Prostate gland (tissue), 2 donors: Measurements from ENCODE around the gene RNF213. TPM values are rescaled to one million over a fixed set of nuclear protein-coding genes. Genes with fewer than 3 reads are reported as not detected.
"Not testable (repeated sequence)": the region's sequence is repeated elsewhere in the genome, so short reads cannot be mapped to it uniquely, and the experiment has no call there.

Experiments used
- DNase-seq: peaks from one replicate; pipeline ENCODE4 v3.0.0-alpha.2; 2019; ENCODE audit warnings: low spot score
- H3K27ac ChIP-seq, 2 donors: fragments of 200-600 bp; sonication (generic); 2 replicates each; pipeline ENCODE4 v1.5.1; 2017 to 2019
- H3K27me3 ChIP-seq: fragments of 200-600 bp; sonication (generic); replicated peaks from 2 replicates; pipeline ENCODE4 v1.5.1; 2019; ENCODE audit not compliant: insufficient read depth
- H3K36me3 ChIP-seq, 2 donors: fragments of 200-600 bp; sonication (generic); 1 replicate in 1 of 2; 2 replicates in 1 of 2; pipeline versions ENCODE4 v1.5.1 to v1.8.1; 2017 to 2019
- H3K4me1 ChIP-seq: fragments of 200-600 bp; sonication (generic); replicated peaks from 2 replicates; pipeline ENCODE4 v1.5.1; 2019
- H3K4me3 ChIP-seq, 2 donors: fragments of 200-600 bp; sonication (generic); 2 replicates each; pipeline ENCODE4 v1.5.1; 2017 to 2019
- H3K9me3 ChIP-seq: fragments of 200-600 bp; sonication (generic); 2 replicates; pipeline ENCODE4 v1.5.1; 2017
- POLR2A ChIP-seq: fragments of 450-650 bp; IDR thresholded peaks from one replicate; pipeline ENCODE4 v1.6.1; 2016; ENCODE audit warnings: antibody characterized with exemption, mild to moderate bottlenecking
- POLR2AphosphoS5 ChIP-seq: sonication (generic); formaldehyde crosslinking; IDR thresholded peaks from one replicate; pipeline ENCODE4 v1.6.1; 2017; ENCODE audit warnings: antibody characterized with exemption
- WGBS: methylation state at CpG from one replicate; pipeline ENCODE4 v1.1.5; 2018; 5-methylcytosine and 5-hydroxymethylcytosine counted together
- intact Hi-C: fragments of 100-400 bp; cut with DNase I; formaldehyde crosslinking; loops from one replicate; pipeline ENCODE4 v1.14.2; 2022
- total RNA-seq, 2 donors: library from RNA; depleted of rRNA; stranded (reverse); fragments of >200 nt; gene quantifications; one replicate each; pipeline ENCODE4 v1.1.0, GENCODE V29; 2016
- TF ChIP-seq, protein P1 (sequence below), 4 experiments: fragments of 200-600 bp in 2 of 4; fragments of 450-650 bp in 2 of 4; sonication (generic) in 2 of 4; IDR thresholded peaks; 1 replicate in 3 of 4; 2 replicates in 1 of 4; pipeline ENCODE4 v1.5.1; 2016 to 2019; ENCODE audit warnings: antibody characterized with exemption in 4 of 4, mild to moderate bottlenecking in 2 of 4, moderate library complexity in 2 of 4

RNF213 gene
- total RNA-seq, 2 donors from 2014 or later = 57.7 to 112 TPM

DNA sequence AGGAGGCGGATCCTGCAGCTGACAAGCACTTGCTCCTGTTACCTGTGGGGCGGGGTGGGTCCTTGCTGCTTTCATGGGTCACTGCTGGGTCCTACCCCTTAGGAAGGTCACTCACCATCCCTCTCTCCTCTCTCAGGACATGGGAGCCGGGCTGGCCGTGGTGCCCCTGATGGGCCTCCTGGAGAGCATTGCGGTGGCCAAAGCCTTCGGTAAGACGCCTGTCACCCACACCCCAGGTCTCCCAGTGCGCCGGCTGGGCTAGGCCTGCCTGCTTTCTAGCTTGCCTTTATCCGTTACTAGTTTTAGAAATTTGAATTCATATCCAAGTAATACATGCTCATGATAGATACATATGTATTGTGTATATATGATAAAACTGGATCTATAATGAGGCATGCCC lies 23.3 kb upstream of the RNF213 start:
- H3K27me3 ChIP-seq = no peaks in the 10 kb centered on the region
- DNase-seq = no peak
- no peaks in the 10 kb centered on the region for H3K9me3 ChIP-seq
- H3K36me3 ChIP-seq = peaks cover 8 to 38% of the 10 kb centered on the region in 2 donors
- H3K27ac ChIP-seq = no peak overlapping the region
- H3K4me1 ChIP-seq = no peaks in the 10 kb centered on the region
- H3K4me3 ChIP-seq = no peak overlapping the region
- TF ChIP-seq POLR2A (no peak), POLR2AphosphoS5 (no peak)
- TF ChIP-seq, protein P1, sequence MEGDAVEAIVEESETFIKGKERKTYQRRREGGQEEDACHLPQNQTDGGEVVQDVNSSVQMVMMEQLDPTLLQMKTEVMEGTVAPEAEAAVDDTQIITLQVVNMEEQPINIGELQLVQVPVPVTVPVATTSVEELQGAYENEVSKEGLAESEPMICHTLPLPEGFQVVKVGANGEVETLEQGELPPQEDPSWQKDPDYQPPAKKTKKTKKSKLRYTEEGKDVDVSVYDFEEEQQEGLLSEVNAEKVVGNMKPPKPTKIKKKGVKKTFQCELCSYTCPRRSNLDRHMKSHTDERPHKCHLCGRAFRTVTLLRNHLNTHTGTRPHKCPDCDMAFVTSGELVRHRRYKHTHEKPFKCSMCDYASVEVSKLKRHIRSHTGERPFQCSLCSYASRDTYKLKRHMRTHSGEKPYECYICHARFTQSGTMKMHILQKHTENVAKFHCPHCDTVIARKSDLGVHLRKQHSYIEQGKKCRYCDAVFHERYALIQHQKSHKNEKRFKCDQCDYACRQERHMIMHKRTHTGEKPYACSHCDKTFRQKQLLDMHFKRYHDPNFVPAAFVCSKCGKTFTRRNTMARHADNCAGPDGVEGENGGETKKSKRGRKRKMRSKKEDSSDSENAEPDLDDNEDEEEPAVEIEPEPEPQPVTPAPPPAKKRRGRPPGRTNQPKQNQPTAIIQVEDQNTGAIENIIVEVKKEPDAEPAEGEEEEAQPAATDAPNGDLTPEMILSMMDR (IDR thresholded peaks at IDR 0.05) = no peak
- intact Hi-C loops = no loop called here
- 96% methylated on average over 10 of the region's 10 CpGs for WGBS

DNA sequence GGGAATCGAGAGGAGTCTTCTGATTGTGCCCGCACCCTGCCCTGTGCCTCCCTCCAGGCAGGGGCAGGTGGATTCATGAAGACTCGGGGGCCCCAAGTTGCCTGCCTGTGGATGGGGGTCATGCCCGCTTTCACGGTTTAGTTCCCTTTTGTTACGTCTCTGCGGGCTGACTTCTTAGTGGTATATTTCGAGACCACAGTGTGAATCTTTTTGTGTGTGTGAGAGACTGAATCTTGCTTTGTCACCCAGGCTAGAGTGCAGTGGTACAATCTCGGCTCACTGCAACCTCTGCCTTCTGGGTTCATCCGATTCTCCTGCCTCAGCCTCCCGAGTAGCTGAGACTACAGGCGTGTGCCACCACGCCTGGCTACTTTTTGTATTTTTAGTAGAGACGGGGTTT lies 18.1 kb upstream of the RNF213 start:
- DNase-seq = no peak

GRCh38 chr17:80243526-80244433 lies 16.9 kb upstream of the RNF213 start:
- Histone ChIP-seq H3K36me3 (peaks cover 14 to 27% of the 10 kb centered on the region in 2 donors), H3K27ac (no peak overlapping the region), H3K27me3 (no peaks in the 10 kb centered on the region), H3K4me1 (no peaks in the 10 kb centered on the region), H3K4me3 (no peak overlapping the region), H3K9me3 (no peaks in the 10 kb centered on the region)
- DNase-seq = no peak
- intact Hi-C loops = no loop called here
- WGBS = 92% methylated on average over 23 of the region's 26 CpGs
- TF ChIP-seq POLR2A = no peak
- TF ChIP-seq, protein P1 (IDR thresholded peaks at IDR 0.05) = no peak
- no peak for TF ChIP-seq POLR2AphosphoS5

More for the DNA sequence above, 18.1 kb upstream of the RNF213 start:
- TF ChIP-seq POLR2AphosphoS5 = no peak
- TF ChIP-seq, protein P1 (IDR thresholded peaks at IDR 0.05) = no peak
- TF ChIP-seq POLR2A = no peak
- WGBS = 90% methylated on average over 14 of the region's 14 CpGs
- Histone ChIP-seq H3K9me3 (no peaks in the 10 kb centered on the region), H3K36me3 (peaks cover 14 to 35% of the 10 kb centered on the region in 2 donors), H3K4me1 (no peaks in the 10 kb centered on the region), H3K27ac (no peak overlapping the region), H3K27me3 (no peaks in the 10 kb centered on the region), H3K4me3 (no peak overlapping the region)
- intact Hi-C loops = no loop called here

- WGBS = 92% methylated on average over 6 of the region's 6 CpGs
- H3K9me3 ChIP-seq, intact Hi-C loops, DNase-seq, H3K27ac ChIP-seq, H3K4me3 ChIP-seq, H3K27me3 ChIP-seq, H3K4me1 ChIP-seq: not testable (repeated sequence)
- peaks cover 14 to 27% of the 10 kb centered on the region in 2 donors for H3K36me3 ChIP-seq
Observed at GRCh38 chr17:80244448-80244847, 16.2 kb upstream of the RNF213 start.

- WGBS = 85% methylated on average over 22 of the region's 22 CpGs
- peaks cover 14 to 27% of the 10 kb centered on the region in 2 donors for H3K36me3 ChIP-seq
Observed at GRCh38 chr17:80244871-80245509, 15.7 kb upstream of the RNF213 start.

More at GRCh38 chr17:80244871-80245509, 15.7 kb upstream of the RNF213 start:
- Histone ChIP-seq H3K4me1 (no peaks in the 10 kb centered on the region), H3K27me3 (no peaks in the 10 kb centered on the region), H3K4me3 (no peak overlapping the region), H3K27ac (no peak overlapping the region), H3K9me3 (no peaks in the 10 kb centered on the region)
- intact Hi-C loops = no loop called here
- no peak for DNase-seq
- no peak for TF ChIP-seq POLR2AphosphoS5
- TF ChIP-seq, protein P1 (IDR thresholded peaks at IDR 0.05) = no peak
- TF ChIP-seq POLR2A = no peak
